K562 (cell line): Measurements from ENCODE around the gene SLC44A1. TPM values are rescaled to one million over a fixed set of nuclear protein-coding genes. Genes with fewer than 3 reads are reported as not detected.

Experiments
- AFF4 ChIP-seq: sonication (generic); formaldehyde crosslinking; IDR thresholded peaks from 2 replicates; pipeline ENCODE4 v1.8.0; 2023; ENCODE audit warnings: mild to moderate bottlenecking, missing genetic modification reagents
- ELF4 ChIP-seq: fragments of 450-650 bp; formaldehyde crosslinking; IDR thresholded peaks from 2 replicates; pipeline ENCODE4 v1.4.0; 2022; ENCODE audit warnings: missing genetic modification characterization
- FOXK2 ChIP-seq, 2 experiments: fragments of 450-650 bp; IDR thresholded peaks in 1 of 2; conservative IDR thresholded peaks in 1 of 2; 2 replicates each; pipeline ENCODE4 v1.6.1; 2016; ENCODE audit warnings: low read depth in 2 of 2, mild to moderate bottlenecking in 1 of 2
- KDM1A ChIP-seq, 2 experiments: fragments of 450-650 bp; IDR thresholded peaks; 2 replicates each; pipeline ENCODE4 v1.6.1; 2016; ENCODE audit warnings: mild to moderate bottlenecking in 2 of 2
- NCOA1 ChIP-seq: fragments of 450-650 bp; IDR thresholded peaks from 2 replicates; pipeline ENCODE4 v1.6.1; 2016; ENCODE audit warnings: low read depth
- NFIX ChIP-seq: fragments of 250-450 bp; sonication (Bioruptor Pico); IDR thresholded peaks from 2 replicates; pipeline ENCODE4 v1.4.0; 2020; ENCODE audit warnings: low read depth, mild to moderate bottlenecking, moderate library complexity
- PML ChIP-seq: IDR thresholded peaks from 2 replicates; pipeline ENCODE4 v1.6.1; 2012; ENCODE audit warnings: low read length, inconsistent platforms
- POLR3A ChIP-seq: IDR thresholded peaks from 2 replicates; pipeline ENCODE4 v1.6.1; 2011; ENCODE audit warnings: borderline replicate concordance, mild to moderate bottlenecking, moderate library complexity; ENCODE audit not compliant: insufficient read length, insufficient read depth; ENCODE audit errors: extremely low read depth
- SAFB ChIP-seq: fragments of 200-400 bp; formaldehyde crosslinking; IDR thresholded peaks from 2 replicates; pipeline ENCODE4 v1.6.1; 2017; ENCODE audit warnings: low read depth, low read length, borderline replicate concordance
- TCF7L2 ChIP-seq: fragments of 150-350 bp; IDR thresholded peaks from 2 replicates; pipeline ENCODE4 v1.6.1; 2016; ENCODE audit warnings: low read depth, mild to moderate bottlenecking, low read length, moderate library complexity
- ZBTB11 ChIP-seq, 3 experiments: fragments of 200-800 bp in 1 of 3; fragments of 250-450 bp in 1 of 3; fragments of 450-650 bp in 1 of 3; sonication (Bioruptor Pico) in 1 of 3; sonication (Bioruptor generic) in 1 of 3; formaldehyde crosslinking in 1 of 3; IDR thresholded peaks; 2 replicates each; pipeline versions ENCODE4 v1.6.1 to v1.8.0; 2016 to 2022; ENCODE audit warnings: mild to moderate bottlenecking in 2 of 3, missing genetic modification characterization in 2 of 3, missing compliant biosample characterization in 1 of 3, moderate library complexity in 1 of 3
- ZBTB17 ChIP-seq: fragments of 450-650 bp; formaldehyde crosslinking; IDR thresholded peaks from 2 replicates; pipeline ENCODE4 v1.4.0; 2020; ENCODE audit warnings: mild to moderate bottlenecking
- ZNF584 ChIP-seq: fragments of 200-800 bp; sonication (Bioruptor generic); IDR thresholded peaks from 2 replicates; pipeline ENCODE4 v1.6.1; 2016; ENCODE audit warnings: low read depth, mild to moderate bottlenecking, missing genetic modification characterization, missing compliant biosample characterization
- polyA plus RNA-seq, 8 experiments: library from polyadenylated mRNA; depleted of rRNA in 4 of 8; stranded (reverse) in 5 of 8; unstranded in 3 of 8; fragments of >200 nt; fragmentation: Nextera tagmentation in 2 of 8; fragmentation: Illumina TruSeq in 1 of 8; extraction: Ambion mirVana in 2 of 8; extraction: Trizol in 1 of 8; gene quantifications; 2 replicates each; pipeline versions ENCODE4 v1.2.1 to v1.2.3, GENCODE V29; 2011 to 2014; ENCODE audit warnings: inconsistent platforms in 1 of 8, missing spikeins in 1 of 8
- total RNA-seq, 7 experiments: library from RNA; depleted of rRNA in 6 of 7; stranded (reverse); fragments of >200 nt in 6 of 7; fragmentation: Illumina TruSeq in 2 of 7; extraction: Trizol in 2 of 7; gene quantifications; 2 replicates each; pipeline versions ENCODE4 v1.2.1 to v1.2.3, GENCODE V29; 2011 to 2021; ENCODE audit warnings: low replicate concordance in 1 of 7
- TF ChIP-seq, protein P1 (sequence below): fragments of 250-450 bp; sonication (Bioruptor Pico); IDR thresholded peaks from 2 replicates; pipeline ENCODE4 v1.4.0; 2020; ENCODE audit warnings: mild to moderate bottlenecking, moderate library complexity, borderline replicate concordance
- TF ChIP-seq, protein P2 (sequence below): sonication (generic); formaldehyde crosslinking; IDR thresholded peaks from 2 replicates; pipeline ENCODE4 v1.8.0; 2022; ENCODE audit warnings: missing genetic modification reagents, mild to moderate bottlenecking, borderline replicate concordance

The SLC44A1 gene
- total and polyA plus RNA-seq, 9 of the 15 experiments (the other 6 are each of a cell fraction or from before 2014, with no cell fraction given) = 0.11 to 0.59 (median 0.30) TPM

DNA sequence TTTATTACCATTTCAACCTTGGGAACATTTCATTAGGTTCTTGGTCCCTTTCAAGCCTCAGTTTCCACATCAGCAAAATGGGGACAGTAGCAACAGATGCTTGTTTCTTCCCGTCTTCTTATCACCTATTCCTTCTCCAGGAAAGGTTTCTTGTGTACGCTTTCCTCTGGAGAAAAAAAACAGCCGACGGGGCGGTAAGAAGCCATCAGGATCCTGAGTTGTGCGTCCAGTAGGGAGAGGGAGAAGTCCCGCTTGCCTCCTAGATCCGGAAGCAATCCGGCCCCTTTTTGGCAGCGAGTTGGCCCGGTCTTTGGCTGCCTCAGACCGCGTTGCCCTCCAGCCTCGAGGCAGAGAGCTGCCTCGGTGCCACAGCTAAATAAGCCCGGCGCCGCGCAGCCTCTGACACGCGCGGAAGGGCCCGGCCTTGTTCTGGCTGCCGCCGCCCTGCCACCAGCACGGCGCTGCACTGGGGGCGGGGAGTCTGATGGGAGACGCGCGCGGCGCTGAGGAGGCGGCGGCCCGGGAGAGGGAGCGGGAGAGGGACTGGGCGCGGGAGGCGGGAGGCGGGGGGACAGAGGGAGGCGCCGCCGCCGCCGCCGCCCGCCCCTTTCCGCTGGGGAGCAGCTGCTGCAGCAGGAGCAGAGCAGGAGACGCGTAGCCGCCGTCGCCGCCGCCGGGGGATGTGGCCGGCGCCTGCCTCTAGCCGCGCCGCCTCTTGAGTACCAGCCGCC is at the start of gene SLC44A1 (continued):
- TF ChIP-seq ZBTB11 (CRISPR knock-in tag; IDR thresholded peaks at IDR 0.05) = peak; percentile 95 to 99 (median 99)
- TF ChIP-seq TCF7L2 = no peak
- TF ChIP-seq NFIX (CRISPR knock-in tag) = no peak
- no peak for TF ChIP-seq POLR3A
- TF ChIP-seq, protein P1, sequence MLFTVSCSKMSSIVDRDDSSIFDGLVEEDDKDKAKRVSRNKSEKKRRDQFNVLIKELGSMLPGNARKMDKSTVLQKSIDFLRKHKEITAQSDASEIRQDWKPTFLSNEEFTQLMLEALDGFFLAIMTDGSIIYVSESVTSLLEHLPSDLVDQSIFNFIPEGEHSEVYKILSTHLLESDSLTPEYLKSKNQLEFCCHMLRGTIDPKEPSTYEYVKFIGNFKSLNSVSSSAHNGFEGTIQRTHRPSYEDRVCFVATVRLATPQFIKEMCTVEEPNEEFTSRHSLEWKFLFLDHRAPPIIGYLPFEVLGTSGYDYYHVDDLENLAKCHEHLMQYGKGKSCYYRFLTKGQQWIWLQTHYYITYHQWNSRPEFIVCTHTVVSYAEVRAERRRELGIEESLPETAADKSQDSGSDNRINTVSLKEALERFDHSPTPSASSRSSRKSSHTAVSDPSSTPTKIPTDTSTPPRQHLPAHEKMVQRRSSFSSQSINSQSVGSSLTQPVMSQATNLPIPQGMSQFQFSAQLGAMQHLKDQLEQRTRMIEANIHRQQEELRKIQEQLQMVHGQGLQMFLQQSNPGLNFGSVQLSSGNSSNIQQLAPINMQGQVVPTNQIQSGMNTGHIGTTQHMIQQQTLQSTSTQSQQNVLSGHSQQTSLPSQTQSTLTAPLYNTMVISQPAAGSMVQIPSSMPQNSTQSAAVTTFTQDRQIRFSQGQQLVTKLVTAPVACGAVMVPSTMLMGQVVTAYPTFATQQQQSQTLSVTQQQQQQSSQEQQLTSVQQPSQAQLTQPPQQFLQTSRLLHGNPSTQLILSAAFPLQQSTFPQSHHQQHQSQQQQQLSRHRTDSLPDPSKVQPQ (CRISPR knock-in tag) = no peak
- TF ChIP-seq ZBTB17 = peak; percentile 75; the same call in 1 of the 2 replicates
- peak; percentile 95 for TF ChIP-seq NCOA1
- TF ChIP-seq KDM1A (IDR thresholded peaks at IDR 0.05) = peak in 1 of 2 experiments; percentile 25; a peak in 2 of 4 replicates
- no peak for TF ChIP-seq ELF4 (CRISPR knock-in tag)
- peak; percentile 72 to 89 for TF ChIP-seq FOXK2 (conservative IDR thresholded peaks at IDR 0.05 in 1 of 2, IDR thresholded peaks at IDR 0.05 in 1 of 2; ENCODE audit: low read depth in 2 of 2)
- peak; percentile 44; the same call in 1 of the 2 replicates for TF ChIP-seq SAFB
- peak; percentile 93 for TF ChIP-seq AFF4
- TF ChIP-seq, protein P2, sequence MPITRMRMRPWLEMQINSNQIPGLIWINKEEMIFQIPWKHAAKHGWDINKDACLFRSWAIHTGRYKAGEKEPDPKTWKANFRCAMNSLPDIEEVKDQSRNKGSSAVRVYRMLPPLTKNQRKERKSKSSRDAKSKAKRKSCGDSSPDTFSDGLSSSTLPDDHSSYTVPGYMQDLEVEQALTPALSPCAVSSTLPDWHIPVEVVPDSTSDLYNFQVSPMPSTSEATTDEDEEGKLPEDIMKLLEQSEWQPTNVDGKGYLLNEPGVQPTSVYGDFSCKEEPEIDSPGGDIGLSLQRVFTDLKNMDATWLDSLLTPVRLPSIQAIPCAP = peak; percentile 66; the same call in 1 of the 2 replicates
- peak; percentile 78; the same call in 1 of the 2 replicates for TF ChIP-seq ZNF584
- 0 out of 2 replicates have a peak, but pooled peaks have one; percentile 18 for TF ChIP-seq PML
